HFFc6 (cell line): ENCODE data around the gene PTPRN2. TPM values are rescaled to one million over a fixed set of nuclear protein-coding genes. Genes with fewer than 3 reads are reported as not detected.

ENCODE experiments used
- DNase-seq: peaks from one replicate; pipeline ENCODE4 v3.0.0-alpha.2; 2018
- H3K27ac Mint-ChIP-seq: 2 replicates; pipeline ENCODE4 v1.8.0; 2020; ENCODE audit warnings: mild to moderate bottlenecking, mixed read lengths
- H3K27me3 Mint-ChIP-seq: 2 replicates; pipeline ENCODE4 v1.8.0; 2021; ENCODE audit warnings: mild to moderate bottlenecking, moderate library complexity, mixed read lengths; ENCODE audit not compliant: insufficient read depth
- H3K36me3 Mint-ChIP-seq: 2 replicates; pipeline ENCODE4 v1.8.0; 2021; ENCODE audit warnings: low read depth, mixed read lengths
- H3K4me1 Mint-ChIP-seq: 2 replicates; pipeline ENCODE4 v1.8.0; 2020; ENCODE audit warnings: low read depth, mixed read lengths
- H3K4me3 Mint-ChIP-seq: 2 replicates; pipeline ENCODE4 v1.8.0; 2020; ENCODE audit warnings: mild to moderate bottlenecking, moderate library complexity, mixed read lengths
- H3K9me3 Mint-ChIP-seq: 2 replicates; pipeline ENCODE4 v1.8.0; 2020; ENCODE audit warnings: mild to moderate bottlenecking, mixed read lengths
- total RNA-seq, 6 experiments: library from RNA; stranded (reverse); fragmentation: NEBNext Ultra II Directional; extraction: Animal tissue kit (Norgen Biotek cat#: 25700); gene quantifications; 2 replicates in 1 of 6; 3 replicates in 5 of 6; pipeline ENCODE4 v1.2.3, GENCODE V29; 2021
- TF ChIP-seq, protein P1 (sequence below): fragments of 200-600 bp; sonication (generic); IDR thresholded peaks from 2 replicates; pipeline ENCODE4 v1.5.0; 2021; ENCODE audit warnings: antibody characterized with exemption, mild to moderate bottlenecking

PTPRN2 gene
- total RNA-seq, 6 experiments from 2014 or later = 0.05 to 0.27 (median 0.23) TPM

DNA sequence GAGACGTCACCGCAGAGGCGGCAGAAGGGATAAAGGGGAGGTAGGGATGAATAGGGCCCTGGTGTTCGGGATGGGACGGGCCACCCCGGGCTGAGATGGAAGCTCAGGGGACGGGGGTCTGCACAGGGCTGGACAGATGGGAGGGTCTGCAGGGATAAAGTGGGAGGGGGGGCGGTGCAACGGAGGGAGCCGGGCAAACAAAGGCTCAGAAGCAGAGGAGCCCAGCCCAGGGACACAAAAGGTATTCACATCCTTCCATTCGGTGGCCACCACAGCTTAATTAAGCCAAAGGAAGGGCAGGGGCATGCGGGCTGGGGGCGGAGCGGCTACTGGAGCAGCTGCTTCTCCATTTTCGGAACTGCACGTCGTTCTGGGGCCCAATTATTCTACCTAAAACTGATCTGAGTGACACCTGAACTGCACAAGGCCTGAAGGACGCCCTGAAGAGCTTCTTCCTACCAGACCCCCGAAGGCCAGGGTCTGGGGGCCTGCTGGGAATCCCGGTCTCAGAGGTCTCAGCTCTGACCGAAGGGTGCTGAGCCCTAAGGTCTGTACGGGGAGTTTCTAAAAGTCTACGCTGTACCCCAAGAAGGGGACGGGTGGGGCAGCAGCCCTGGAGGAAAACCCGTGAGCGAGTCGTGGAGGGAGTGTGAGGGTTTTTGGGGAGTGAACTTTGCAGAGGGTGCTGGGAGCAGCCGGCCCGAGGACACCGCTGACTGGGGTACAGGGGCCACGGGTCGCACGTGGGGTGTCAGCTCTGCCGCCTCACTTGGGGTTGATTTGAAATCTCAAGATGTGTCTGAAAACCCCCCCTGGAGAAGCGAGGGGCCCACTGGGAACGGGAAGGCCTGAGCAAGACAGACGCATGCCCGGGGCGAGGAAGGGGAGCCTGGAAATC, 916.0 kb downstream of the PTPRN2 start:
- DNase-seq = no peak
- Mint-ChIP-seq H3K9me3 (peaks cover 25% of the 10 kb centered on the region), H3K27me3 (peaks cover 7% of the 10 kb centered on the region), H3K36me3 (no peaks in the 10 kb centered on the region), H3K4me1 (no peaks in the 10 kb centered on the region), H3K27ac (no peak overlapping the region), H3K4me3 (no peak overlapping the region)
- TF ChIP-seq, protein P1, sequence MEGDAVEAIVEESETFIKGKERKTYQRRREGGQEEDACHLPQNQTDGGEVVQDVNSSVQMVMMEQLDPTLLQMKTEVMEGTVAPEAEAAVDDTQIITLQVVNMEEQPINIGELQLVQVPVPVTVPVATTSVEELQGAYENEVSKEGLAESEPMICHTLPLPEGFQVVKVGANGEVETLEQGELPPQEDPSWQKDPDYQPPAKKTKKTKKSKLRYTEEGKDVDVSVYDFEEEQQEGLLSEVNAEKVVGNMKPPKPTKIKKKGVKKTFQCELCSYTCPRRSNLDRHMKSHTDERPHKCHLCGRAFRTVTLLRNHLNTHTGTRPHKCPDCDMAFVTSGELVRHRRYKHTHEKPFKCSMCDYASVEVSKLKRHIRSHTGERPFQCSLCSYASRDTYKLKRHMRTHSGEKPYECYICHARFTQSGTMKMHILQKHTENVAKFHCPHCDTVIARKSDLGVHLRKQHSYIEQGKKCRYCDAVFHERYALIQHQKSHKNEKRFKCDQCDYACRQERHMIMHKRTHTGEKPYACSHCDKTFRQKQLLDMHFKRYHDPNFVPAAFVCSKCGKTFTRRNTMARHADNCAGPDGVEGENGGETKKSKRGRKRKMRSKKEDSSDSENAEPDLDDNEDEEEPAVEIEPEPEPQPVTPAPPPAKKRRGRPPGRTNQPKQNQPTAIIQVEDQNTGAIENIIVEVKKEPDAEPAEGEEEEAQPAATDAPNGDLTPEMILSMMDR = no peak

DNA sequence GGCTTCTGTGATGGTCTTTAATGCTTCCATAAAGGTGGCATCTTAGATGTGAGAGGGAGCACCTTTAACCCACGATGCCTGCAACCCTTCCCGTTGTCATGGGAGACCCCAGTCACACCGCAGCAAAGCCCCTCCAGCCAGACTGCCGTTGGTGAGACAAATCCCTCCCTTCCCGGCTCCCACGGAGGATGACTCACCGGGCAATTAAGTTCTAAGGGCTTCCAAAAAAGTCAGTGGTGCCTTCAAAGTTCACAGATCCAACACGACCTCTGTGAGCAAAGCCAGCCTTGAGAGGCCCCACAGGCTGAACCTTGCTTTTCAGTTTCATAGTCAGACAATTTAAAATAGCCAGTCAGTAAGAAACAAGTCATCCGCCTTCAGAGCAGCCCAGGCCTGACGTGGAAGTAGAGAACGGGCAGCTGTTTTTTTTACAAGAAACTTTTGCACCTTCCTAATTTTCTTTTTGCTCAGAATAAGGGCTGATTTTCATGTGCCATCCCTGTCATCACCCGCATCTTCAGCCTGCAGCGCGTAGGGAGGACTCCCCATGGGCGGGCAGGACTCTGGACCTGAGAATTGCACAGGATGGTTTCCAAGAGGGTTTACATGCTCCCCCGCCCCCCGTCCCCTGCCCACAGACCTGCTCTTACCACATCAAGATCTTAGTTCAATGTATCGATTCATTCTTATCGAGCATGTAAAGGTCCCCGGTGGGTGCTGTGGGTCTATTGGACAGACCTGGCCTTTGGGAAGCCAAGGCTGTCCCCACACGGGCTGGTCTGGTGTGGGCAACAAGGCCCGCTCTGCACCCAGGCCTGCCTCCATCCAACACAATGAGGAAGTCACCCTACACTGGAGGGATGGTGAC, 916.9 kb downstream of the PTPRN2 start:
- TF ChIP-seq, protein P1 = no peak
- Mint-ChIP-seq H3K4me3 (no peak overlapping the region), H3K36me3 (no peaks in the 10 kb centered on the region), H3K27me3 (peaks cover 2% of the 10 kb centered on the region), H3K9me3 (peaks cover 24% of the 10 kb centered on the region), H3K27ac (no peak overlapping the region), H3K4me1 (no peaks in the 10 kb centered on the region)
- no peak for DNase-seq

DNA sequence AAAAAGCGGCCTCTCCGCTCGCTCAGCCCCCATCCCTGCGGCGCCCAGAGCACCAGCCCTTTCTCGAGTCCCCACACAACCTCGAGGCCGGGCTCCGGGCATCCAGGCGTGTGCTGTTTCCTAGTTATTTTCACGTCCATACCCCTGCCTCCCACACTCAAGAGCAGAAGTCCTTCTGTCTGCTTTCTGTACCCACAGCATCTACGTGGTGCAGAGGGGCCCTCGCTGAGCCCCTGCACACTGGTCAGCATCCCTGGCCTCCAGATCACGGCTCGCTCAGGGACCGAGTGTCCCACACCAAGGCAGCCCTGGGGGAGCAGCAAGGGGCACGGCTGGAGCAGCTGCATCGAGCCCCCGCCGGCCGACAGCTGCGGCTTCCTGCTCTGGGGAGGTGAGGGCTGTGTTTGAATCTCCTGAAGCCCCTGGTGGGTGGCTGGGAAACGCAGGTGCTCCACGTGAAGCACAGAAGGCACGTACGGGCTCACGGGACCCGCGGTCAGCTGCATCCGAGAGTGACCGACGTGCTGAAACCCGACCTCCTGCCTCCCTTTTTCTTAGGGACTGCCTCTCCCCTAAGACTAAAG, 917.8 kb downstream of the PTPRN2 start:
- TF ChIP-seq, protein P1 = no peak
- Mint-ChIP-seq H3K27ac (no peak overlapping the region), H3K4me3 (no peak overlapping the region)

DNA sequence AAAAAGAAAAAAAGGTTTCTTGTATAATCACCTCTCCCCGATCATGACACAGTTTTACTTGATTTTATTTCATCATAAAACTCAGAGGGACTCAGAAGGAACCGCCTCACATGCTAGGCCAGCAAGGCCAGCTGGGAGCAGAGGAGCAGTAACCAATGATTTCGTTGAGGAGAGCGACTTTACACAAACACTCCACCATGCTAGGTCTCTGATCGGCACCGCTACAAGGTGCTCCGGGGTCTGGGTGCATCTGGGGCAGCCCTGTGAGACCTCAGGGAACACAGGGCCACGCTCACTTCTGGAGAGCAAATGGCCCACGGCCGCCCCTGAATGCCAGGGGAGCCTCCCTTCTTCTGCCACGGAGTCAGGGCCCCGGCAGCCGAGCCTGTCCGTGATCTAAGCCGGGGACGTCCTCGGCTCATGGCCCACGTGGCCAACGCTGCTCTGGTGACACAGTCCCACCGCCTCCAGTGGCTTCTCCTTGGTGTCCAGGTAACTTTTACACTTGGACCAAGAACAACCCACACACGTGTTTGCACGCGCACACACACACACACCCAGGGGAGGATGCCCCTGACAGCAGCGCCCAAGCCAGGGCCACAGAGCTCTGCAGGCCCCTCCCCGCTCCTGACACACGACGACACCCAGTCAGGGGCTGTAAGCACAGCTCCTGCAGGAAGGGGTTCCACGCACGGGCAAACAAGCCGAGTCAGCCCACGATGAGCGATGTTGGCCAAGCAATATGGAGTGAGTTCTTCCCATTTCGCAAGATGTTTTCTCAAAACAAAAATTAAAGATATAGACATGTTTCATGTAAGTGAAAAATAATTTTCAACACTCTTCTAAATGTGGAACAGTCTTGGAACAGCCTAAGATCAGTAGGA, 918.5 kb downstream of the PTPRN2 start:
- TF ChIP-seq, protein P1 = no peak
- Mint-ChIP-seq H3K27me3 (no peaks in the 10 kb centered on the region; the same call in none of the 2 replicates), H3K9me3 (peaks cover 19% of the 10 kb centered on the region; the same call in 1 of the 2 replicates), H3K4me1 (no peaks in the 10 kb centered on the region), H3K36me3 (no peaks in the 10 kb centered on the region), H3K27ac (no peak overlapping the region), H3K4me3 (no peak overlapping the region)
- DNase-seq = no peak

More for the DNA sequence above, 917.8 kb downstream of the PTPRN2 start:
- no peaks in the 10 kb centered on the region for H3K4me1 Mint-ChIP-seq
- no peaks in the 10 kb centered on the region; the same call in none of the 2 replicates for H3K27me3 Mint-ChIP-seq
- H3K9me3 Mint-ChIP-seq = peaks cover 20% of the 10 kb centered on the region
- no peaks in the 10 kb centered on the region for H3K36me3 Mint-ChIP-seq
- DNase-seq = no peak
